K562 (cell line): ENCODE data around the gene PIANP. TPM values are rescaled to one million over a fixed set of nuclear protein-coding genes. Genes with fewer than 3 reads are reported as not detected.

ENCODE experiments used
- ATF3 ChIP-seq, 2 experiments: fragments of 450-650 bp in 1 of 2; sonication (generic) in 1 of 2; formaldehyde crosslinking in 1 of 2; IDR thresholded peaks in 1 of 2; conservative IDR thresholded peaks in 1 of 2; 2 replicates each; pipeline versions ENCODE4 v1.6.1 to v1.8.1; 2016 to 2023; ENCODE audit warnings: mild to moderate bottlenecking in 2 of 2, moderate library complexity in 2 of 2, inconsistent platforms in 1 of 2, missing genetic modification reagents in 1 of 2
- C11orf30 ChIP-seq: fragments of 450-650 bp; IDR thresholded peaks from 2 replicates; pipeline ENCODE4 v1.6.1; 2016; ENCODE audit warnings: low read depth, mild to moderate bottlenecking
- CBFB ChIP-seq: sonication (generic); formaldehyde crosslinking; IDR thresholded peaks from 2 replicates; pipeline ENCODE4 v1.4.0; 2020; ENCODE audit warnings: mild to moderate bottlenecking, missing genetic modification reagents
- CC2D1A ChIP-seq: fragments of 450-650 bp; IDR thresholded peaks from 2 replicates; pipeline ENCODE4 v1.6.1; 2017; ENCODE audit warnings: mild to moderate bottlenecking
- DMBX1 ChIP-seq: fragments of 250-450 bp; sonication (Bioruptor Pico); IDR thresholded peaks from 2 replicates; pipeline ENCODE4 v1.8.0; 2022; ENCODE audit warnings: inconsistent platforms, mild to moderate bottlenecking, moderate library complexity, borderline replicate concordance
- E2F3 ChIP-seq: fragments of 250-450 bp; sonication (Bioruptor Pico); IDR thresholded peaks from 2 replicates; pipeline ENCODE4 v1.4.0; 2020; ENCODE audit warnings: mild to moderate bottlenecking
- ELF2 ChIP-seq: fragments of 250-450 bp; sonication (Bioruptor Pico); IDR thresholded peaks from 2 replicates; pipeline ENCODE4 v1.5.0; 2021; ENCODE audit warnings: mild to moderate bottlenecking
- ELK1 ChIP-seq: sonication (generic); formaldehyde crosslinking; IDR thresholded peaks from 2 replicates; pipeline ENCODE4 v1.8.1; 2022; ENCODE audit warnings: missing genetic modification reagents
- ESRRA ChIP-seq: fragments of 450-650 bp; IDR thresholded peaks from 2 replicates; pipeline ENCODE4 v1.6.1; 2014; ENCODE audit warnings: low read depth, mild to moderate bottlenecking, moderate library complexity, borderline replicate concordance
- GTF2F1 ChIP-seq: IDR thresholded peaks from 2 replicates; pipeline ENCODE4 v1.6.1; 2011; ENCODE audit warnings: low read depth, low read length, improper control_type of control experiment
- KDM2B ChIP-seq: fragments of 250-450 bp; sonication (Bioruptor Pico); IDR thresholded peaks from 2 replicates; pipeline ENCODE4 v1.8.0; 2021; ENCODE audit warnings: mild to moderate bottlenecking, moderate library complexity
- KHSRP ChIP-seq: fragments of 450-650 bp; IDR thresholded peaks from 2 replicates; pipeline ENCODE4 v1.6.1; 2017
- MAFF ChIP-seq: IDR thresholded peaks from 2 replicates; pipeline ENCODE4 v1.6.1; 2012; ENCODE audit warnings: low read length, improper control_type of control experiment
- PATZ1 ChIP-seq: fragments of 250-450 bp; sonication (Bioruptor Pico); IDR thresholded peaks from 2 replicates; pipeline ENCODE4 v1.5.0; 2020; ENCODE audit warnings: mild to moderate bottlenecking, borderline replicate concordance
- PHB2 ChIP-seq: fragments of 450-650 bp; IDR thresholded peaks from 2 replicates; pipeline ENCODE4 v1.6.1; 2017; ENCODE audit warnings: low read depth
- RBFOX2 ChIP-seq: fragments of 200-400 bp; formaldehyde crosslinking; IDR thresholded peaks from 2 replicates; pipeline ENCODE4 v1.6.1; 2017; ENCODE audit warnings: low read depth, mild to moderate bottlenecking, low read length, moderate library complexity
- RFX1 ChIP-seq: fragments of 450-650 bp; IDR thresholded peaks from 2 replicates; pipeline ENCODE4 v1.6.1; 2016; ENCODE audit warnings: mild to moderate bottlenecking, moderate library complexity
- SIRT6 ChIP-seq: IDR thresholded peaks from one replicate; pipeline ENCODE4 v1.6.1; 2012; ENCODE audit warnings: low read depth, mild to moderate bottlenecking, control low read depth, inconsistent platforms, low read length, moderate library complexity
- SMARCE1 ChIP-seq: fragments of 450-650 bp; IDR thresholded peaks from 2 replicates; pipeline ENCODE4 v1.7.1; 2016; ENCODE audit warnings: mild to moderate bottlenecking
- SMC3 ChIP-seq: conservative IDR thresholded peaks from 2 replicates; pipeline ENCODE4 v1.6.1; 2011; ENCODE audit warnings: low read depth, low read length, improper control_type of control experiment; ENCODE audit not compliant: insufficient read depth
- SNRNP70 ChIP-seq: fragments of 200-400 bp; formaldehyde crosslinking; optimal IDR thresholded peaks from 2 replicates; pipeline ENCODE3; 2017; ENCODE audit warnings: low read depth, low read length
- SOX6 ChIP-seq: fragments of 450-650 bp; IDR thresholded peaks from 2 replicates; pipeline ENCODE4 v1.6.1; 2014; ENCODE audit warnings: mild to moderate bottlenecking
- SP1 ChIP-seq: sonication (generic); formaldehyde crosslinking; IDR thresholded peaks from 2 replicates; pipeline ENCODE4 v1.8.1; 2022; ENCODE audit warnings: mild to moderate bottlenecking, missing genetic modification reagents
- TCF7L2 ChIP-seq: fragments of 150-350 bp; IDR thresholded peaks from 2 replicates; pipeline ENCODE4 v1.6.1; 2016; ENCODE audit warnings: low read depth, mild to moderate bottlenecking, low read length, moderate library complexity
- ZBTB1 ChIP-seq: sonication (generic); formaldehyde crosslinking; IDR thresholded peaks from 2 replicates; pipeline ENCODE4 v1.8.1; 2023; ENCODE audit warnings: missing genetic modification reagents, low read depth, mild to moderate bottlenecking, borderline replicate concordance
- ZKSCAN8 ChIP-seq: fragments of 200-800 bp; sonication (Bioruptor generic); IDR thresholded peaks from 2 replicates; pipeline ENCODE4 v1.6.1; 2016; ENCODE audit warnings: missing genetic modification characterization, missing compliant biosample characterization
- ZNF143 ChIP-seq: sonication (generic); formaldehyde crosslinking; IDR thresholded peaks from 2 replicates; pipeline ENCODE4 v1.9.0; 2022; ENCODE audit warnings: mild to moderate bottlenecking, missing genetic modification reagents
- polyA plus RNA-seq, 8 experiments: library from polyadenylated mRNA; depleted of rRNA in 4 of 8; stranded (reverse) in 5 of 8; unstranded in 3 of 8; fragments of >200 nt; fragmentation: Nextera tagmentation in 2 of 8; fragmentation: Illumina TruSeq in 1 of 8; extraction: Ambion mirVana in 2 of 8; extraction: Trizol in 1 of 8; gene quantifications; 2 replicates each; pipeline versions ENCODE4 v1.2.1 to v1.2.3, GENCODE V29; 2011 to 2014; ENCODE audit warnings: inconsistent platforms in 1 of 8, missing spikeins in 1 of 8
- total RNA-seq, 7 experiments: library from RNA; depleted of rRNA in 6 of 7; stranded (reverse); fragments of >200 nt in 6 of 7; fragmentation: Illumina TruSeq in 2 of 7; extraction: Trizol in 2 of 7; gene quantifications; 2 replicates each; pipeline versions ENCODE4 v1.2.1 to v1.2.3, GENCODE V29; 2011 to 2021; ENCODE audit warnings: low replicate concordance in 1 of 7

PIANP gene
- total and polyA plus RNA-seq, 9 of the 15 experiments (the other 6 are each of a cell fraction or from before 2014, with no cell fraction given) = 0.07 TPM; not detected in 8

- TF ChIP-seq PATZ1 (CRISPR knock-in tag) (no peak), ZBTB1 (CRISPR knock-in tag) (no peak), ELK1 (CRISPR knock-in tag) (peak; percentile 98), TCF7L2 (peak; percentile 3; the same call in 1 of the 2 replicates), ELF2 (CRISPR knock-in tag) (peak; percentile 100), RFX1 (no peak), ESRRA (peak; percentile 50; the same call in 1 of the 2 replicates), SIRT6 (no peak), SP1 (peak; percentile 90), DMBX1 (CRISPR knock-in tag) (0 out of 2 replicates have a peak, but pooled peaks have one; percentile 41), KHSRP (peak; percentile 95), ZKSCAN8 (CRISPR knock-in tag) (peak; percentile 50; the same call in 1 of the 2 replicates), CC2D1A (0 out of 2 replicates have a peak, but pooled peaks have one; percentile 0), PHB2 (no peak), ATF3 (IDR thresholded peaks at IDR 0.05) (peak; percentile 99), ATF3 (CRISPR knock-in tag; conservative IDR thresholded peaks at IDR 0.05) (peak; percentile 62; the same call in 1 of the 2 replicates), SMC3 (no peak), E2F3 (CRISPR knock-in tag) (peak; percentile 98), C11orf30 (peak; percentile 95), KDM2B (CRISPR knock-in tag) (no peak), SMARCE1 (0 out of 2 replicates have a peak, but pooled peaks have one; percentile 3), ZNF143 (CRISPR knock-in tag) (no peak), MAFF (no peak), CBFB (CRISPR knock-in tag) (no peak), RBFOX2 (peak; percentile 71), GTF2F1 (no peak), SOX6 (no peak), SNRNP70 (no peak)
These were observed 37.5 kb downstream of the PIANP start, which contains the start of gene ING4 (continued) for GRCh38 chr12:6662906-6663742.
